SU-DHL-6 (cell line): ENCODE measurements around the gene USP12.

Source experiments
- EZH2phosphoT487 ChIP-seq: fragments of 200-600 bp; sonication (generic), shearing (Covaris generic); conservative IDR thresholded peaks from 2 replicates; pipeline ENCODE4 v1.6.1; 2018; ENCODE audit warnings: mild to moderate bottlenecking, antibody characterized with exemption, low read length, moderate library complexity, mixed read lengths
- TF ChIP-seq, protein P1 (sequence below): fragments of 200-600 bp; sonication (generic); IDR thresholded peaks from one replicate; pipeline ENCODE4 v1.5.1; 2017; ENCODE audit warnings: antibody characterized with exemption, mild to moderate bottlenecking, low read length, moderate library complexity; ENCODE audit not compliant: insufficient read depth, poor library complexity, severe bottlenecking

DNA sequence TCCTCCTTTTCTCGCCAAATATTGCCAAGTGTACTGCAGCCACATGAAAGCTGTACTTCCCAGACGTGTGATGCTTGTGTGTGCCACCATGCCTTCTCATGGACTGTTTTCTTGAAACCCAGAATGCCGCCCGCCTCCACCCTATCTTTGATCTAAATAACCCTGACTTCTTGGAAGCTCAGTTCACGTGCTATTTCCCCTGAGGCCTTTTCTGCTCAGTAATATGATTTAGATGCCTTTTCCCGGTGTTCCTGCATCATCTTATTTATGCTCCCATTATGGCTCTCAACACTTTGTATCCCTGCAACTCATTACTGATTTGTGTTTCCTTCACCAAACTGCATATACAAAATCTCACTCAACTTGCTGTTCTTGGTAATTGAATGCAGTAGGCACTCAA lies 116.1 kb downstream of the USP12 start:
- TF ChIP-seq, protein P1, sequence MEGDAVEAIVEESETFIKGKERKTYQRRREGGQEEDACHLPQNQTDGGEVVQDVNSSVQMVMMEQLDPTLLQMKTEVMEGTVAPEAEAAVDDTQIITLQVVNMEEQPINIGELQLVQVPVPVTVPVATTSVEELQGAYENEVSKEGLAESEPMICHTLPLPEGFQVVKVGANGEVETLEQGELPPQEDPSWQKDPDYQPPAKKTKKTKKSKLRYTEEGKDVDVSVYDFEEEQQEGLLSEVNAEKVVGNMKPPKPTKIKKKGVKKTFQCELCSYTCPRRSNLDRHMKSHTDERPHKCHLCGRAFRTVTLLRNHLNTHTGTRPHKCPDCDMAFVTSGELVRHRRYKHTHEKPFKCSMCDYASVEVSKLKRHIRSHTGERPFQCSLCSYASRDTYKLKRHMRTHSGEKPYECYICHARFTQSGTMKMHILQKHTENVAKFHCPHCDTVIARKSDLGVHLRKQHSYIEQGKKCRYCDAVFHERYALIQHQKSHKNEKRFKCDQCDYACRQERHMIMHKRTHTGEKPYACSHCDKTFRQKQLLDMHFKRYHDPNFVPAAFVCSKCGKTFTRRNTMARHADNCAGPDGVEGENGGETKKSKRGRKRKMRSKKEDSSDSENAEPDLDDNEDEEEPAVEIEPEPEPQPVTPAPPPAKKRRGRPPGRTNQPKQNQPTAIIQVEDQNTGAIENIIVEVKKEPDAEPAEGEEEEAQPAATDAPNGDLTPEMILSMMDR = no peak
- TF ChIP-seq EZH2phosphoT487 = no peak
